ENCODE results near the gene LHFPL6. TPM values are rescaled to one million over a fixed set of nuclear protein-coding genes. Genes with fewer than 3 reads are reported as not detected.

LHFPL6 gene
- total and polyA plus RNA-seq, 5 donors from 2014 or later: 0.20 to 0.42 TPM; not detected in 3

DNA sequence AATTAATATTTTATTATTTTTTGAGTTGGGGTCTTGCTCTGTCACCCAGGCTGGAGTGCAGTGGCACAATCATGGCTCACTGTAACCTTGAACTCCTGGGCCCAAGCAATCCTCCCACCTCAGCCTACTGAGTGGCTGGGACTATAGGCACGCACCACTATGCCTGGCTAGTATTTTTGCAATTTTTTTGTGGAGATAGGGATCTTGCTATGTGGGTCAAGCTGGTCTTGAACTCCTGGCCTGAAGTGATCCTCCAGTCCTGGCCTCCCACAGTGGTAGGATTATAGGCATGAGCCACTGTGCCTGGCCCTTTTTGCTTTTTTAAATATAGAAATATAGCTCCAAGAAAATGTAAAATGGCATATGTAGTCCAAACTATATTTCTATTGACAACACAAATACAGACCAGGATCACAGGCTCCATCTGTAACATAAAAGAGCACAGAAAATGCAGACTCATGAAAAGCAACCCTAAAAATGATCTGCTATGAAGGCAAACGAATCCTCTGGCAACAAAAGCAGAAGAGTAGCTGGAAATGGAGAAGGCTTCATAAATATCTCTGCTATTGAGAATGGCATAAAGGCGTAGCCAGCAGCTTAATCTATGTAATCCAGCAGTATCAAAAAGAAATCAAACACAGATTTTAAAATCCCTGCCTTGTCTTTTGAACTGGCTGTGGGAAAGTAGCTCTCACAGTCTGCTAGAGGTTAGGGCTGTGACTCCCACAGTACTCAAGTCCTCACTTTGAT is 200.6 kb downstream of the LHFPL6 start:
- DNase-seq (no peak), ATAC-seq (ENCODE audit: low read depth in 2 of 2) (no peak)
- Mint-ChIP-seq H3K27ac (no peak overlapping the region), H3K27me3 (no peaks in the 10 kb centered on the region), H3K4me3 (no peak overlapping the region), H3K4me1 (no peaks in the 10 kb centered on the region), H3K9me3 (peaks cover 0 to 4% (median 0%) of the 10 kb centered on the region in 7 donors), H3K36me3 (no peaks in the 10 kb centered on the region)
- H3K4me3 ChIP-seq (ENCODE audit: low read depth, low read length): no peak overlapping the region
- no peaks in the 10 kb centered on the region for H3K27me3 ChIP-seq (ENCODE audit: control insufficient read depth, insufficient read depth, low read length)
- H3K4me1 ChIP-seq (ENCODE audit: control insufficient read depth, insufficient read depth, low read length, poor library complexity, severe bottlenecking): no peaks in the 10 kb centered on the region
- H3K27ac ChIP-seq (ENCODE audit: insufficient read depth, low read length, poor library complexity, severe bottlenecking): no peak overlapping the region
- H3K9me3 ChIP-seq (ENCODE audit: control insufficient read depth in 2 of 2, low read length in 2 of 2): no peaks in the 10 kb centered on the region
- no peaks in the 10 kb centered on the region for H3K36me3 ChIP-seq (ENCODE audit: control insufficient read depth, insufficient read depth, low read length)

GRCh38 chr13:39401756-39402155 is 201.2 kb downstream of the LHFPL6 start:
- no peak overlapping the region for H3K27ac ChIP-seq (ENCODE audit: insufficient read depth, low read length, poor library complexity, severe bottlenecking)
- no peaks in the 10 kb centered on the region for H3K27me3 Mint-ChIP-seq

DNA sequence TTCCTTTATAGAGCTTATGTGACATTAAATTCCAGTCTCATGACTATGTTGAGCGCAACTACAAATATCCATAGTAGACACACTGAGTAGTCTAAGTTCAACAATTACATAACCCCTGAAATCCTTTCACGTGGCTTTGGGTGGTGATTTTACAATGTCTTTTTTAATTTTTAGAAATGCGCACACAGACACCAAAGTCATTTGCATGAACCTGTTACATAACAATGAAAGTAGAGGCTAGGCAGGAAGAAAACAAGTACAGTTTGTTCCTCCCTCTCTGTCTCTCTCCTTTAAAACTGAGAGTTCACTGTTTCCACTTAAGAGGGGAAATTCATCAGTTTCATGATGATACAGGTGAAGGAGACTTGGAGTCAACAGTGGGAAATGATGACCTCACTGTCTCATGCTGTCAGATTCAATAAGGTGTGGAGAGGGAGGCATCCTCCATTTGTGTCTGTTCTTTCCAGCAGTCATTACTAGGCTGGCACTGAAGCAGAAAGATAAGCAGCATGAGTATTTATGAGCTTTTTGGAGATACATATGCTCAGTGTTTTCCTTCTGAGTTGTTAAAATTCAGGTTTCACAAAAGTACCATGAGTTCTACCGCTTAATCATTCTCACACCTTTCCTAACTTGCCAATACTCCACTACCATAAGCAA is 201.8 kb downstream of the LHFPL6 start:
- no peaks in the 10 kb centered on the region for H3K4me1 Mint-ChIP-seq
- H3K36me3 ChIP-seq (ENCODE audit: control insufficient read depth, insufficient read depth, low read length): no peaks in the 10 kb centered on the region
- peaks cover 0 to 4% (median 0%) of the 10 kb centered on the region in 7 donors for H3K9me3 Mint-ChIP-seq
- H3K36me3 Mint-ChIP-seq: no peaks in the 10 kb centered on the region
- peaks cover under 1% of the 10 kb centered on the region for H3K27me3 Mint-ChIP-seq
- H3K9me3 ChIP-seq (ENCODE audit: control insufficient read depth in 2 of 2, low read length in 2 of 2): no peaks in the 10 kb centered on the region
- no peak overlapping the region for H3K4me3 Mint-ChIP-seq
- ATAC-seq (ENCODE audit: low read depth in 2 of 2) (no peak), DNase-seq (peak in 1 of 3 donors; percentile 10)
- no peak overlapping the region for H3K4me3 ChIP-seq (ENCODE audit: low read depth, low read length)
- H3K4me1 ChIP-seq (ENCODE audit: control insufficient read depth, insufficient read depth, low read length, poor library complexity, severe bottlenecking): no peaks in the 10 kb centered on the region
- H3K27ac ChIP-seq (ENCODE audit: insufficient read depth, low read length, poor library complexity, severe bottlenecking): no peak overlapping the region
- H3K27ac Mint-ChIP-seq: peak overlapping the region in 2 of 3 donors; percentile 22 to 47
- no peaks in the 10 kb centered on the region for H3K27me3 ChIP-seq (ENCODE audit: control insufficient read depth, insufficient read depth, low read length)

More at GRCh38 chr13:39401756-39402155, 201.2 kb downstream of the LHFPL6 start:
- Mint-ChIP-seq H3K4me3 (no peak overlapping the region), H3K27ac (peak overlapping the region in 1 of 3 donors; percentile 47), H3K36me3 (no peaks in the 10 kb centered on the region), H3K4me1 (no peaks in the 10 kb centered on the region), H3K9me3 (peaks cover 0 to 4% (median 0%) of the 10 kb centered on the region in 7 donors)
- H3K4me1 ChIP-seq (ENCODE audit: control insufficient read depth, insufficient read depth, low read length, poor library complexity, severe bottlenecking): no peaks in the 10 kb centered on the region
- ATAC-seq (ENCODE audit: low read depth in 2 of 2) (no peak), DNase-seq (no peak)
- no peak overlapping the region for H3K4me3 ChIP-seq (ENCODE audit: low read depth, low read length)
- no peaks in the 10 kb centered on the region for H3K36me3 ChIP-seq (ENCODE audit: control insufficient read depth, insufficient read depth, low read length)
- no peaks in the 10 kb centered on the region for H3K27me3 ChIP-seq (ENCODE audit: control insufficient read depth, insufficient read depth, low read length)
- H3K9me3 ChIP-seq (ENCODE audit: control insufficient read depth in 2 of 2, low read length in 2 of 2): no peaks in the 10 kb centered on the region

DNA sequence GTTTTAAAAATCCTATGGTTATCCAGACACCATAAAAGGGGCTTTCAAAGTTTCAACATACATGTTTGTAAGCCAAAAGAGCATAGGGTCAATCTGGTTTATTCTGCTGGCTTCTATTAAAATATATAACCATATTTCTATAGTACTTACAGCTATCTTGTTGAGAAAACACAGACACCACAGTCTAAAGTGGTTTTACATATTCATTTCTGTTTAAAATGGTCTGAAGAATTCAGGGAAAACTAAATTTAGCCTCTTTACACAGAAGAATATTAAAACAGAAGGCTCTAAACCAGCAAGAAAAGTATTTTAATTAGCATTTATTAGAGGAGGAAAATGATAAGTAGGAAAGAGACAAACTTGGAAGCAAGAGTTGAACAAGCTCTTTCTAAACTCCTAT is 203.9 kb downstream of the LHFPL6 start:
- no peak overlapping the region for H3K27ac ChIP-seq (ENCODE audit: insufficient read depth, low read length, poor library complexity, severe bottlenecking)
- no peak for DNase-seq
- H3K27me3 Mint-ChIP-seq: peaks cover 4% of the 10 kb centered on the region
- H3K4me1 Mint-ChIP-seq: no peaks in the 10 kb centered on the region
- H3K9me3 ChIP-seq (ENCODE audit: control insufficient read depth in 2 of 2, low read length in 2 of 2): no peaks in the 10 kb centered on the region
- no peak overlapping the region for H3K4me3 ChIP-seq (ENCODE audit: low read depth, low read length)
- no peaks in the 10 kb centered on the region for H3K36me3 Mint-ChIP-seq
- H3K4me1 ChIP-seq (ENCODE audit: control insufficient read depth, insufficient read depth, low read length, poor library complexity, severe bottlenecking): no peaks in the 10 kb centered on the region
- no peak overlapping the region for H3K4me3 Mint-ChIP-seq
- ATAC-seq (ENCODE audit: low read depth in 2 of 2): no peak
- no peaks in the 10 kb centered on the region for H3K27me3 ChIP-seq (ENCODE audit: control insufficient read depth, insufficient read depth, low read length)
- H3K9me3 Mint-ChIP-seq: peaks cover 0 to 2% (median 0%) of the 10 kb centered on the region in 7 donors
- no peak overlapping the region for H3K27ac Mint-ChIP-seq
- no peaks in the 10 kb centered on the region for H3K36me3 ChIP-seq (ENCODE audit: control insufficient read depth, insufficient read depth, low read length)

DNA sequence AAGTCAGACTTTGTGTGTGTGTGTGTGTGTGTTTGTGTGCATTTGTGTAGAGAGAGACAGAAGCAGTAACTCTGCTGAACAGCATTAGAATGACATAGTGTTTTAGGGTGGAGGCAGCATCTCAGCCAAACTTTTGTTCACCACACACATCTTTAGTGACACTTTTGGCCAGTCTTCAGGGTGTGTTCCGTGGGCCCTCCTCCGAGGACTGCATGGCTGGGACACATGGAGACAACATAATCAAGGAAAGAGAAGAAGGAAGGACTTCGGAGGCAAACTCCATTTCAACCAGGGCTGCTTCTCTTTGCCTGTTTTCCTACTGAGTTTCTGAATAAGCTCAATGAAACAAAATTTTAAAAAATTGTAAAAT is 205.1 kb downstream of the LHFPL6 start:
- Histone ChIP-seq H3K4me1 (ENCODE audit: control insufficient read depth, insufficient read depth, low read length, poor library complexity, severe bottlenecking) (no peaks in the 10 kb centered on the region), H3K27me3 (ENCODE audit: control insufficient read depth, insufficient read depth, low read length) (no peaks in the 10 kb centered on the region), H3K4me3 (ENCODE audit: low read depth, low read length) (no peak overlapping the region), H3K9me3 (ENCODE audit: control insufficient read depth in 2 of 2, low read length in 2 of 2) (no peaks in the 10 kb centered on the region), H3K27ac (ENCODE audit: insufficient read depth, low read length, poor library complexity, severe bottlenecking) (no peak overlapping the region), H3K36me3 (ENCODE audit: control insufficient read depth, insufficient read depth, low read length) (no peaks in the 10 kb centered on the region)
- Mint-ChIP-seq H3K36me3 (no peaks in the 10 kb centered on the region), H3K4me1 (no peaks in the 10 kb centered on the region), H3K27me3 (peaks cover 4% of the 10 kb centered on the region), H3K9me3 (peaks cover 0 to 2% (median 0%) of the 10 kb centered on the region in 7 donors), H3K4me3 (no peak overlapping the region), H3K27ac (no peak overlapping the region)
- ATAC-seq (ENCODE audit: low read depth in 2 of 2) (no peak), DNase-seq (no peak)

DNA sequence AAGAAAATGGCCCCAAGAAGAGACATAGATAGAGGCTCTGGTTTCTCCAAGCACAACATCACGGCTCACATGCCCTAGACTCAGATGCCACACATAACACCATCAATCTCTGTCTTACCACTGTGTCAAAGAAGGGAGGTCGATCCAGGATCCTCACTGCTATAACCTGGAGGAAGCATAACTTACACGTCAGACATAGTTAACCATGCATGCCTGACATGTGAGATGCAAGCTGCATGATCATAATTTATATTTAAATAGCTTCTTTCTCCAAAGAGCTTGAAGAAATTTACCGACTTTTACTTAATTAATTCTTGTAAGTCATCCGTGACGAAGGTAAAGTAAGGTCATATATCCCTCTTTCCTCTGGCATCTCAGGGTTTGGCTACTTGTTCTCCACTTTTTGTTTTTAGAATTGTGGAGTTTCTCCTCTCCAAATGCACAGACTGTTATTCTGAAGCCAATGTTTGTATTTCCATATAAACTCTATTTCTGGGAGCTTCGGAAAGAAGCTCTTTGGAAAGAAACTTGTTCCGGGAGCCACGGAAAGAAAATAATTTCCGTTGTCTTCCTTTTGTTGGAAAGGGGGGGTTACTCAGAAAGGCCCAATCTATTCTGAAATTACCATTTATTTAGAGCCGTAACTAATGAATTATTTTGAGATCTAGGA is 205.6 kb downstream of the LHFPL6 start:
- Histone ChIP-seq H3K9me3 (ENCODE audit: control insufficient read depth in 2 of 2, low read length in 2 of 2) (no peaks in the 10 kb centered on the region), H3K36me3 (ENCODE audit: control insufficient read depth, insufficient read depth, low read length) (no peaks in the 10 kb centered on the region), H3K27ac (ENCODE audit: insufficient read depth, low read length, poor library complexity, severe bottlenecking) (no peak overlapping the region), H3K27me3 (ENCODE audit: control insufficient read depth, insufficient read depth, low read length) (no peaks in the 10 kb centered on the region), H3K4me3 (ENCODE audit: low read depth, low read length) (no peak overlapping the region), H3K4me1 (ENCODE audit: control insufficient read depth, insufficient read depth, low read length, poor library complexity, severe bottlenecking) (no peaks in the 10 kb centered on the region)
- Mint-ChIP-seq H3K27me3 (peaks cover 4% of the 10 kb centered on the region), H3K4me3 (no peak overlapping the region), H3K4me1 (no peaks in the 10 kb centered on the region), H3K27ac (no peak overlapping the region), H3K36me3 (no peaks in the 10 kb centered on the region), H3K9me3 (peaks cover 0 to 2% (median 0%) of the 10 kb centered on the region in 7 donors)
- no peak for ATAC-seq (ENCODE audit: low read depth in 2 of 2)
- no peak for DNase-seq

GRCh38 chr13:39394796-39395678 is 208.0 kb downstream of the LHFPL6 start:
- no peaks in the 10 kb centered on the region for H3K4me1 ChIP-seq (ENCODE audit: control insufficient read depth, insufficient read depth, low read length, poor library complexity, severe bottlenecking)
- H3K9me3 ChIP-seq (ENCODE audit: control insufficient read depth in 2 of 2, low read length in 2 of 2): no peaks in the 10 kb centered on the region
- H3K27ac Mint-ChIP-seq: no peak overlapping the region
- H3K27me3 ChIP-seq (ENCODE audit: control insufficient read depth, insufficient read depth, low read length): no peaks in the 10 kb centered on the region
- no peak overlapping the region for H3K4me3 ChIP-seq (ENCODE audit: low read depth, low read length)
- no peak overlapping the region for H3K27ac ChIP-seq (ENCODE audit: insufficient read depth, low read length, poor library complexity, severe bottlenecking)
- H3K4me3 Mint-ChIP-seq: no peak overlapping the region
- no peaks in the 10 kb centered on the region for H3K4me1 Mint-ChIP-seq
- no peaks in the 10 kb centered on the region for H3K36me3 Mint-ChIP-seq
- H3K36me3 ChIP-seq (ENCODE audit: control insufficient read depth, insufficient read depth, low read length): no peaks in the 10 kb centered on the region
- no peak for DNase-seq
- H3K9me3 Mint-ChIP-seq: peaks cover 0 to 2% (median 0%) of the 10 kb centered on the region in 7 donors
- ATAC-seq (ENCODE audit: low read depth in 2 of 2): no peak
- peaks cover 4% of the 10 kb centered on the region for H3K27me3 Mint-ChIP-seq

Data from CD4-positive, CD25-positive, alpha-beta regulatory T cell (primary cell).